ENCODE results near the gene HELQ.

The HELQ gene

GRCh38 chr4:83364312-83364711, 91.3 kb downstream of the HELQ start:
- DNase-seq = no peak

DNA sequence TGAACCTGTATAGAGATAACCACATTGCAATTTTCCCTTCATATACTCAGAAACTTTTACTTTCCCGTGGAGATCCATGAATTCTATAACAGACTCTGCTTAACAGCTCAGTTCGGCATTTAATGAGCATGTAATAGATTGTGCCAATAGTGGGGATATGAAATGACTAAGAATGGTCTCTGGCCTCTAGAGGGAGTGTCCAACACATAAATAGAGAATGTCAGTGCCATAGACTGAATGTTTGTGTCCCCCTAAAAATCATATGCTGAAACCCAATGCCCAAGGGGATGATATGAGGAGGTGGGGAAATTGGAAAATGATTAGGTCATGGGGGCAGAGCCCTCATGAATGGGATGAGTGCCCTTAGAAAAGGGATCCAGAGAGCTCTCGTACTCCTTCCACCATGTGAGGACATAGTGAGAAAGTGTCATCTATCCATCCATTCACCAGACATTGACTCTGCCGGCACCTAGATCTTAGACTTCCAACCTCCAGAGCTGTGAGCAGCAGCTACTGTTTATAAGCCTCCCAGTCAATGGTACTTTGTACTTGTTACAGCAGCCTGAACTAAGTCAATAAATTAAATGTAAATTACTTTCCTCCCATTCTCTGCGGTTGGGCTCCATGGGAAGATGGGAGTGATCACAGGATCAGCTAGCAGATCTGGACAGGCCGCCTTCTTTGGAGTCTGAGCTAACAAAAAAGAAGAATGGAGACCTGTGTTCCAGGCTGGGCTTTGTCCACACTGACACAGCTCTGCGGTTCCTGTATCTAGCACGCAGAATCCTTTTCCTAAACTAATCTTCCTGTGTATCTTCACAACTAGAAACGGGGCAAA, 92.9 kb downstream of the HELQ start:
- no peak for DNase-seq

GRCh38 chr4:83361416-83362103, 94.1 kb downstream of the HELQ start:
- no peak for DNase-seq

DNA sequence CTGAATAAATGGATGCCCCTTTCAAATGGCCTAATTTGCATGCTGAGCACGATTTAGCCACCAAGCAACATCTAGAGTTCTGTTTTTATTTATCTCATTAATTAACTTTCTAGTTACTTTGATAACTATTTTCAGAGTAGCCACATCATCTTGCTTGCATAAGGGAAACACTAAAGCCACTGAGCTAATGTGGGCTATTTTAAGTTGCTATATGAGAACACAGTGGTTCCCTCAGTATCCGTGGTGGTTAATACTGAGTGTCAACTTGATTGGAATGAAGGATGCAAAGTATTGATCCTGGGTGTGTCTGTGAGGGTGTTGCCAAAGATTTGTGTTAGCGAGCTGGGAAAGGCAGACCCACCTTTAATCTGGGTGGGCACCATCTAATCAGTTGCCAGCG, 95.6 kb downstream of the HELQ start:
- no peak for DNase-seq

GRCh38 chr4:83358410-83358809, 97.2 kb downstream of the HELQ start:
- no peak for DNase-seq
